ENCODE data around the gene MACROH2A2. TPM values are rescaled to one million over a fixed set of nuclear protein-coding genes. Genes with fewer than 3 reads are reported as not detected.
A peak's percentile ranks its signal among the peaks of the same experiment; 100 is the strongest.

Gene MACROH2A2
- total and polyA plus RNA-seq, 2 of the 13 experiments (the other 11 are each of a cell fraction or from before 2014, with no cell fraction given): 9.8 to 43.1 TPM

DNA sequence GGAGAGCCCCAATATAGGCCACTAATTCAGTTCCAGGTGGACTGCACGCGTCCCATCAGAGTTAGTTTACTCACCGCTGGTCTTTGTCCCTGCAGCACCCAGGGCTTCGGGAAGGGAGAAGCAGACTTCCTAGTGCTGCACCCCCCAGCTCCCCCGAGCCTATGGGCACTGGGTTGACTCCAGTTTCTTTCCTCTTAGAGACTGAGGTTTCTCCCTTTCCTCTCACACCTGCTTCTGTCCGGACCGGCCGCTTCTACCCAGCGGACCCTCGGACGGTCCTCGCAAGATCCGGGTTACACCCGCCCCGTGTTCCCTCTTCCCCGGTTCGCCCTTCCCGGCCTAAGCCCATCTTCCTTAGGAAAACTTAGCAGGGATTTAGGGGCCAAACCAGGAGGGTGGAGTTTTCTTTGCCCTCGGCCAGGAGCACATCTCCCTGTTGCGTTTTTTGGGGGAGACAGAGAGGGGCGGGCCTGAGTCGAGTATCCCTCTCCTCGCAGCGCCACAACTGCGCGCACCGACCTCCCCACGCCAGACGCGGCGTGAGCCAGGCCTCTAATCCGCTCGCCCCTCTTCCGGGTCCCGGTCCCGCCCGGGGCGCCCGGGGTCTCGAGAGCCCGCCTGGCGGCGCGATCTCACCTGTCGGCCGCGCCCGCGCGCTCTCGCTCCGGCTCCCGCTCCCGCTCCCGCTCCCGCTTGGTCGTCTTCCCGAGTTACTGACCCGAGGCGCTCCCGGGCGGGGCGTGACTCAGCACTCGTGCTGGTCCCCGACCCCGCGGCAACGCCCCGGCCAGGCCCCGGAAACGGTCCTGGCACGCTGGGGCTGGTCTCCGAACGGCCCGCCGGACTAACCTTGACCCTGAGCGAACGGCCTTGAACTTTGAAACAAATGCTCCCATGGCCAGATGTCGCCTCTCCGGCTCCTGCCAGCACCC, 79.7 kb downstream of the MACROH2A2 start, which contains the start of gene AIFM2 (continued):
- TF ChIP-seq ZSCAN29 (CRISPR knock-in tag; conservative IDR thresholded peaks at IDR 0.05) (0 out of 2 replicates have a peak, but pooled peaks have one; percentile 57), ZNF331 (CRISPR knock-in tag; IDR thresholded peaks at IDR 0.05) (peak; percentile 76; the same call in 1 of the 2 replicates), MTA1 (CRISPR knock-in tag; IDR thresholded peaks at IDR 0.05; ENCODE audit: borderline replicate concordance) (peak; percentile 79; the same call in 1 of the 2 replicates), PLRG1 (conservative IDR thresholded peaks at IDR 0.05) (no peak), PHF8 (CRISPR knock-in tag; IDR thresholded peaks at IDR 0.05) (peak; percentile 52), SNRNP70 (IDR thresholded peaks at IDR 0.05; ENCODE audit: low read depth, low read length) (no peak), ZKSCAN1 (IDR thresholded peaks at IDR 0.05; ENCODE audit: low read length) (no peak), ZNF883 (CRISPR knock-in tag; IDR thresholded peaks at IDR 0.05; ENCODE audit: not compliant biosample characterization) (no peak), DNMT1 (CRISPR knock-in tag; IDR thresholded peaks at IDR 0.05) (peak; percentile 66), SIX4 (CRISPR knock-in tag; IDR thresholded peaks at IDR 0.05) (no peak), ZNF672 (CRISPR knock-in tag; IDR thresholded peaks at IDR 0.05) (no peak), TCF12 (IDR thresholded peaks at IDR 0.05) (no peak), TCF12 (CRISPR knock-in tag; IDR thresholded peaks at IDR 0.05) (no peak), RARA (CRISPR knock-in tag; IDR thresholded peaks at IDR 0.05) (peak; percentile 100), ZNF354B (CRISPR knock-in tag; IDR thresholded peaks at IDR 0.05) (no peak), ZNF34 (CRISPR knock-in tag; IDR thresholded peaks at IDR 0.05; ENCODE audit: borderline replicate concordance) (no peak), NFE2L2 (IDR thresholded peaks at IDR 0.05; ENCODE audit: low read length) (peak; percentile 96), SP2 (CRISPR knock-in tag; IDR thresholded peaks at IDR 0.05) (no peak), BRD4 (CRISPR knock-in tag; IDR thresholded peaks at IDR 0.05) (0 out of 2 replicates have a peak, but pooled peaks have one; percentile 56)
- TF ChIP-seq, protein P1, sequence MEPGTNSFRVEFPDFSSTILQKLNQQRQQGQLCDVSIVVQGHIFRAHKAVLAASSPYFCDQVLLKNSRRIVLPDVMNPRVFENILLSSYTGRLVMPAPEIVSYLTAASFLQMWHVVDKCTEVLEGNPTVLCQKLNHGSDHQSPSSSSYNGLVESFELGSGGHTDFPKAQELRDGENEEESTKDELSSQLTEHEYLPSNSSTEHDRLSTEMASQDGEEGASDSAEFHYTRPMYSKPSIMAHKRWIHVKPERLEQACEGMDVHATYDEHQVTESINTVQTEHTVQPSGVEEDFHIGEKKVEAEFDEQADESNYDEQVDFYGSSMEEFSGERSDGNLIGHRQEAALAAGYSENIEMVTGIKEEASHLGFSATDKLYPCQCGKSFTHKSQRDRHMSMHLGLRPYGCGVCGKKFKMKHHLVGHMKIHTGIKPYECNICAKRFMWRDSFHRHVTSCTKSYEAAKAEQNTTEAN (CRISPR knock-in tag; conservative IDR thresholded peaks at IDR 0.05): peak; percentile 79; the same call in 1 of the 2 replicates
- TF ChIP-seq, protein P2, sequence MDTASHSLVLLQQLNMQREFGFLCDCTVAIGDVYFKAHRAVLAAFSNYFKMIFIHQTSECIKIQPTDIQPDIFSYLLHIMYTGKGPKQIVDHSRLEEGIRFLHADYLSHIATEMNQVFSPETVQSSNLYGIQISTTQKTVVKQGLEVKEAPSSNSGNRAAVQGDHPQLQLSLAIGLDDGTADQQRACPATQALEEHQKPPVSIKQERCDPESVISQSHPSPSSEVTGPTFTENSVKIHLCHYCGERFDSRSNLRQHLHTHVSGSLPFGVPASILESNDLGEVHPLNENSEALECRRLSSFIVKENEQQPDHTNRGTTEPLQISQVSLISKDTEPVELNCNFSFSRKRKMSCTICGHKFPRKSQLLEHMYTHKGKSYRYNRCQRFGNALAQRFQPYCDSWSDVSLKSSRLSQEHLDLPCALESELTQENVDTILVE (CRISPR knock-in tag; IDR thresholded peaks at IDR 0.05): peak; percentile 98
- TF ChIP-seq, protein P3, sequence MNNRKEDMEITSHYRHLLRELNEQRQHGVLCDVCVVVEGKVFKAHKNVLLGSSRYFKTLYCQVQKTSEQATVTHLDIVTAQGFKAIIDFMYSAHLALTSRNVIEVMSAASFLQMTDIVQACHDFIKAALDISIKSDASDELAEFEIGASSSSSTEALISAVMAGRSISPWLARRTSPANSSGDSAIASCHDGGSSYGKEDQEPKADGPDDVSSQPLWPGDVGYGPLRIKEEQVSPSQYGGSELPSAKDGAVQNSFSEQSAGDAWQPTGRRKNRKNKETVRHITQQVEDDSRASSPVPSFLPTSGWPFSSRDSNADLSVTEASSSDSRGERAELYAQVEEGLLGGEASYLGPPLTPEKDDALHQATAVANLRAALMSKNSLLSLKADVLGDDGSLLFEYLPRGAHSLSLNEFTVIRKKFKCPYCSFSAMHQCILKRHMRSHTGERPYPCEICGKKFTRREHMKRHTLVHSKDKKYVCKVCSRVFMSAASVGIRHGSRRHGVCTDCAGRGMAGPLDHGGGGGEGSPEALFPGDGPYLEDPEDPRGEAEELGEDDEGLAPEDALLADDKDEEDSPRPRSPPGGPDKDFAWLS (CRISPR knock-in tag; IDR thresholded peaks at IDR 0.05; ENCODE audit: borderline replicate concordance): no peak
- TF ChIP-seq, protein P4, sequence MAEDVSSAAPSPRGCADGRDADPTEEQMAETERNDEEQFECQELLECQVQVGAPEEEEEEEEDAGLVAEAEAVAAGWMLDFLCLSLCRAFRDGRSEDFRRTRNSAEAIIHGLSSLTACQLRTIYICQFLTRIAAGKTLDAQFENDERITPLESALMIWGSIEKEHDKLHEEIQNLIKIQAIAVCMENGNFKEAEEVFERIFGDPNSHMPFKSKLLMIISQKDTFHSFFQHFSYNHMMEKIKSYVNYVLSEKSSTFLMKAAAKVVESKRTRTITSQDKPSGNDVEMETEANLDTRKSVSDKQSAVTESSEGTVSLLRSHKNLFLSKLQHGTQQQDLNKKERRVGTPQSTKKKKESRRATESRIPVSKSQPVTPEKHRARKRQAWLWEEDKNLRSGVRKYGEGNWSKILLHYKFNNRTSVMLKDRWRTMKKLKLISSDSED (CRISPR knock-in tag; IDR thresholded peaks at IDR 0.05): no peak
- TF ChIP-seq, protein P5, sequence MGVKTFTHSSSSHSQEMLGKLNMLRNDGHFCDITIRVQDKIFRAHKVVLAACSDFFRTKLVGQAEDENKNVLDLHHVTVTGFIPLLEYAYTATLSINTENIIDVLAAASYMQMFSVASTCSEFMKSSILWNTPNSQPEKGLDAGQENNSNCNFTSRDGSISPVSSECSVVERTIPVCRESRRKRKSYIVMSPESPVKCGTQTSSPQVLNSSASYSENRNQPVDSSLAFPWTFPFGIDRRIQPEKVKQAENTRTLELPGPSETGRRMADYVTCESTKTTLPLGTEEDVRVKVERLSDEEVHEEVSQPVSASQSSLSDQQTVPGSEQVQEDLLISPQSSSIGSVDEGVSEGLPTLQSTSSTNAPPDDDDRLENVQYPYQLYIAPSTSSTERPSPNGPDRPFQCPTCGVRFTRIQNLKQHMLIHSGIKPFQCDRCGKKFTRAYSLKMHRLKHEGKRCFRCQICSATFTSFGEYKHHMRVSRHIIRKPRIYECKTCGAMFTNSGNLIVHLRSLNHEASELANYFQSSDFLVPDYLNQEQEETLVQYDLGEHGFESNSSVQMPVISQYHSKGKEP (CRISPR knock-in tag; IDR thresholded peaks at IDR 0.05): no peak
